Colonic mucosa (tissue), 4 donors: ENCODE data around the gene FGF9. TPM values are rescaled to one million over a fixed set of nuclear protein-coding genes. Genes with fewer than 3 reads are reported as not detected.

Experiments
- DNase-seq: peaks from one replicate; pipeline ENCODE4 v3.0.0-alpha.2; 2020
- H3K27ac ChIP-seq: fragments of 200-600 bp; one replicate; pipeline ENCODE4 v1.8.0; 2021
- H3K27me3 ChIP-seq: fragments of 200-600 bp; one replicate; pipeline ENCODE4 v1.8.0; 2021
- H3K36me3 ChIP-seq: fragments of 200-600 bp; one replicate; pipeline ENCODE4 v1.8.0; 2021
- H3K4me1 ChIP-seq: fragments of 200-600 bp; one replicate; pipeline ENCODE4 v1.8.0; 2021; ENCODE audit warnings: mild to moderate bottlenecking
- H3K4me3 ChIP-seq: fragments of 200-600 bp; one replicate; pipeline ENCODE4 v1.8.0; 2021
- H3K9ac ChIP-seq, 2 donors: one replicate each; pipeline ENCODE4 v1.7.0; 2013; ENCODE audit warnings: control low read depth in 2 of 2, low read depth in 2 of 2, low read length in 2 of 2
- H3K9me3 ChIP-seq: fragments of 200-600 bp; one replicate; pipeline ENCODE4 v1.8.0; 2021
- CTCF ChIP-seq: fragments of 200-600 bp; IDR thresholded peaks from one replicate; pipeline ENCODE4 v1.8.0; 2022; ENCODE audit warnings: antibody characterized with exemption, mild to moderate bottlenecking
- intact Hi-C: fragments of 100-400 bp; cut with DNase I; formaldehyde crosslinking; loops from one replicate; pipeline ENCODE4 v1.14.1; 2022
- total RNA-seq, 2 donors: library from RNA; stranded (reverse); fragmentation: NEBNext Ultra II Directional in 1 of 2; extraction: Animal tissue kit (Norgen Biotek cat#: 25700) in 1 of 2; gene quantifications; one replicate each; pipeline ENCODE4 v1.2.1, GENCODE V29; 2021
- donor health status: healthy.
- donor health status: DM: no; HTN: no; CAD: no.
- donor health status: DM: no; HTN: no; CAD: no.

Gene FGF9
- total RNA-seq, 2 donors from 2014 or later: 0.67 to 1.2 TPM

GRCh38 chr13:21691500-21691899 lies 20.6 kb downstream of the FGF9 start:
- Histone ChIP-seq H3K27me3 (no peaks in the 10 kb centered on the region), H3K4me3 (no peak overlapping the region)
- TF ChIP-seq CTCF: no peak

DNA sequence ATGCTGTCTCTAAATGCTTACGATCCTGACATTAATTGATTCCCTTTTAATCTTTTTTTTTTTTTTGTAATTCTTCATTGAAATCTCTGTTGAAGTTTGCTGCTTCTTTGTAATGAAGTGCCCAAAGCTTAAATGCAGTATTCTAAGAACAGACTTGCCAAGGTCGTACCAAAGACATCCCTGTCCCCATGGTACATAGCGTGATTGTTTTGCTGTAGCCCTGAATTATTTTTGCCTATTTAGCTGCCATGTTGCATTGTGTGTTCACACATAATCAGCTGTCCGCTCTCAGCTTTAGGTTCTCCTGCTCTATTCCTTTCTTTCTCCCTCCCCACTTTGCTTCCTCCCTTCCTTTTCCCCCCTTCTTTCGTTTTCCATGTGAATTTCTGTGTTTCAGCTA lies 21.1 kb downstream of the FGF9 start:
- DNase-seq: no peak
- intact Hi-C loops: no loop called here
- no peaks in the 10 kb centered on the region for H3K4me1 ChIP-seq
- no peak for TF ChIP-seq CTCF
- no peaks in the 10 kb centered on the region for H3K36me3 ChIP-seq
- no peaks in the 10 kb centered on the region for H3K9me3 ChIP-seq
- no peak overlapping the region for H3K4me3 ChIP-seq
- H3K27me3 ChIP-seq: no peaks in the 10 kb centered on the region
- no peak overlapping the region for H3K9ac ChIP-seq
- H3K27ac ChIP-seq: no peak overlapping the region

More at GRCh38 chr13:21691500-21691899, 20.6 kb downstream of the FGF9 start:
- no peak overlapping the region for H3K27ac ChIP-seq
- no peaks in the 10 kb centered on the region for H3K4me1 ChIP-seq
- intact Hi-C loops: no loop called here
- no peak for DNase-seq
- no peaks in the 10 kb centered on the region for H3K36me3 ChIP-seq
- no peak overlapping the region for H3K9ac ChIP-seq
- no peaks in the 10 kb centered on the region for H3K9me3 ChIP-seq

DNA sequence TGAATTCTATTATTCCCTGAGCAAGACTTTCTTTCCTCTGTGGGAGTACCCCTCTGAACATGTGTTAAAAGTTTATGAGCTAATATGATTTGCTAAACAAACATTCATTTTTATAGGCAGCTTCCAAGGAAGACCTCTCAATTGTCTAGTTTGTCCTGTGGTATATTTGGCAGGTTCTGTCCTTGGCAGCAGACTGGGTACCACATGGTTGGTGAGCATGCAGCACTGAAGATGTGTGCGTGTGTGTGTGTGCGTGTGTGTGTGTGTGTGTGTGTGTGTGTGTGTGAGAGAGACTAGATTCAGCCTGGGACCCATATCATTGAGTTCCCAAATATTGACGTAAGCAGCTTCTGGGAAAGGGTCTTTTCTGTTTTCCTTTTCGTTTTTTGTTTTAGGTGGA lies 24.0 kb downstream of the FGF9 start:
- Histone ChIP-seq H3K27ac (no peak overlapping the region), H3K4me1 (no peaks in the 10 kb centered on the region), H3K4me3 (no peak overlapping the region), H3K36me3 (no peaks in the 10 kb centered on the region), H3K9me3 (no peaks in the 10 kb centered on the region), H3K27me3 (no peaks in the 10 kb centered on the region), H3K9ac (no peak overlapping the region)
- no peak for DNase-seq
- intact Hi-C loops: no loop called here
- TF ChIP-seq CTCF: no peak

DNA sequence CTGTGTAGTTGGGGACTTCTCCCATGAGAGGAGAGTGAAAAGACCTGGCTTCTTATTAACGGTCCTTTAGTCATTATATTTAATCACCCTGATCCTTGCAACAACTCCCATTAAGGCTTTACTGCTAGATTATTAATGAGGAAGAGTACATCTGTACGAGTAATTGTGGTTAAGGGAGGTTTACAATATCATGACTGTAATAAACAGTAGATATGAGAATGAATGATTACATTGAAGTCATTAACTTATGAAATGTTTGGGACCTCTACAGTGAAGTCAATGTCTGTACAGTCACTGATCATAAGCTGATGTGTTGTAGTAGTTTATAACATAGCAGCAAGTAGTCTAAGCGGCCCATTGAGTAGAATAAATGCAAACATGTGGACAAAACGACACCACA lies 24.7 kb downstream of the FGF9 start:
- Histone ChIP-seq H3K27ac (no peak overlapping the region), H3K36me3 (no peaks in the 10 kb centered on the region), H3K4me1 (no peaks in the 10 kb centered on the region), H3K9ac (no peak overlapping the region), H3K4me3 (no peak overlapping the region), H3K27me3 (no peaks in the 10 kb centered on the region), H3K9me3 (no peaks in the 10 kb centered on the region)
- intact Hi-C loops: no loop called here
- no peak for DNase-seq
- TF ChIP-seq CTCF: no peak

- no peak for DNase-seq
- Histone ChIP-seq H3K9me3 (no peaks in the 10 kb centered on the region), H3K27ac (no peak overlapping the region), H3K27me3 (no peaks in the 10 kb centered on the region), H3K4me3 (no peak overlapping the region), H3K4me1 (no peaks in the 10 kb centered on the region), H3K9ac (no peak overlapping the region), H3K36me3 (no peaks in the 10 kb centered on the region)
- intact Hi-C loops: no loop called here
- TF ChIP-seq CTCF: no peak
These were observed 26.1 kb downstream of the FGF9 start for GRCh38 chr13:21696865-21697448.
